ENCODE data around the gene CCDC40.

GRCh38 chr17:80084773-80085172 lies 48.3 kb downstream of the CCDC40 start:
- TF ChIP-seq EP300 (IDR thresholded peaks at IDR 0.05; ENCODE audit: borderline replicate concordance) (no peak), RAD21 (IDR thresholded peaks at IDR 0.05; ENCODE audit: low read depth) (no peak), TCF12 (IDR thresholded peaks at IDR 0.05; ENCODE audit: low read depth) (no peak), ZBTB7A (IDR thresholded peaks at IDR 0.05; ENCODE audit: low read depth) (no peak), CREB1 (IDR thresholded peaks at IDR 0.05; ENCODE audit: low read depth) (no peak), FOXM1 (IDR thresholded peaks at IDR 0.05; ENCODE audit: borderline replicate concordance, low read depth) (no peak), CEBPB (IDR thresholded peaks at IDR 0.05) (no peak), TEAD4 (IDR thresholded peaks at IDR 0.05) (no peak), REST (IDR thresholded peaks at IDR 0.05; ENCODE audit: low read depth) (no peak), TAF1 (IDR thresholded peaks at IDR 0.05; ENCODE audit: low read depth) (no peak), EGR1 (IDR thresholded peaks at IDR 0.05) (no peak), USF1 (IDR thresholded peaks at IDR 0.05) (no peak), MAX (IDR thresholded peaks at IDR 0.05) (no peak)

Measured in Ishikawa (cell line).